Endothelial cell of umbilical vein (primary cell): Measurements from ENCODE around the gene TEX22. TPM values are rescaled to one million over a fixed set of nuclear protein-coding genes. Genes with fewer than 3 reads are reported as not detected.

Source experiments
- BruUV-seq: library from RNA; stranded (reverse); fragments of 400-500 nt; replicated peaks from 2 replicates; lab custom pipeline; 2021; lab: Mats Ljungman, UMichigan
- CTCF ChIA-PET: fragments of 300-600, 350-600 bp; sonication (Branson Sonifier 250); formaldehyde crosslinking; loops from one replicate; lab custom pipeline; 2021; ENCODE audit warnings: antibody characterized with exemption, inconsistent platforms; lab: Charles Lee
- POLR2A ChIA-PET: fragments of 300-600, 350-600 bp; sonication (Branson Sonifier 250); formaldehyde crosslinking; loops from one replicate; lab custom pipeline; 2021; ENCODE audit warnings: antibody characterized with exemption, inconsistent platforms; lab: Charles Lee
- DNase-seq: peaks from one replicate; pipeline ENCODE4 v3.0.0-alpha.2; 2011; ENCODE audit warnings: low read depth, low spot score
- FAIRE-seq: peaks from 2 replicates; lab custom pipeline; 2011; peaks lifted over from hg19 to GRCh38; lab: Jason Lieb, UNC
- H2AFZ ChIP-seq: 2 replicates; pipeline ENCODE4 v1.6.0; 2012; ENCODE audit warnings: low read depth, low read length, control low read depth, inconsistent platforms
- H3K27ac ChIP-seq: 2 replicates; pipeline ENCODE4 v1.5.1; 2011; ENCODE audit warnings: low read depth, mild to moderate bottlenecking, control low read depth, low read length, moderate library complexity; ENCODE audit not compliant: insufficient read depth
- H3K27me3 ChIP-seq, 2 experiments: 2 replicates each; pipeline versions ENCODE4 v1.6.0 to v1.6.1; 2011; ENCODE audit warnings: low read length in 2 of 2, mixed read lengths in 1 of 2; ENCODE audit not compliant: control insufficient read depth in 2 of 2, insufficient read depth in 2 of 2
- H3K36me3 ChIP-seq, 2 experiments: 2 replicates in 1 of 2; 3 replicates in 1 of 2; pipeline ENCODE4 v1.5.1; 2011; ENCODE audit warnings: low read length in 2 of 2, mild to moderate bottlenecking in 1 of 2, moderate library complexity in 1 of 2; ENCODE audit not compliant: control insufficient read depth in 2 of 2, insufficient read depth in 2 of 2; ENCODE audit errors: extremely low read depth in 1 of 2
- H3K4me1 ChIP-seq: 3 replicates; pipeline ENCODE4 v1.5.1; 2011; ENCODE audit warnings: mild to moderate bottlenecking, low read length; ENCODE audit not compliant: control insufficient read depth, insufficient read depth; ENCODE audit errors: extremely low read depth
- H3K4me2 ChIP-seq: 2 replicates; pipeline ENCODE4 v1.6.1; 2011; ENCODE audit warnings: low read length, control low read depth, mixed read lengths; ENCODE audit not compliant: insufficient read depth
- H3K4me3 ChIP-seq, 3 experiments: fragments of 200-600 bp in 1 of 3; sonication (generic), shearing (Covaris generic) in 1 of 3; replicated peaks in 1 of 3; 2 replicates each; pipeline ENCODE4 v1.5.1; 2011 to 2016; ENCODE audit warnings: control low read depth in 3 of 3, low read length in 3 of 3, mild to moderate bottlenecking in 2 of 3, inconsistent platforms in 1 of 3, low read depth in 1 of 3, moderate library complexity in 1 of 3; ENCODE audit not compliant: insufficient read depth in 1 of 3
- H3K79me2 ChIP-seq: 2 replicates; pipeline ENCODE4 v1.6.0; 2012; ENCODE audit warnings: low read length, inconsistent platforms; ENCODE audit not compliant: control insufficient read depth, insufficient read depth
- H3K9ac ChIP-seq: replicated peaks from 2 replicates; pipeline ENCODE3; 2011; ENCODE audit warnings: low read length, control low read depth; ENCODE audit not compliant: insufficient read depth; ENCODE audit errors: extremely low read depth
- H3K9me1 ChIP-seq: replicated peaks from 3 replicates; pipeline ENCODE4 v1.6.0; 2011; ENCODE audit warnings: mild to moderate bottlenecking, low read length; ENCODE audit not compliant: control insufficient read depth, insufficient read depth; ENCODE audit errors: extremely low read depth
- H3K9me3 ChIP-seq: replicated peaks from 2 replicates; pipeline ENCODE4 v1.5.1; 2012; ENCODE audit warnings: low read length, inconsistent platforms; ENCODE audit not compliant: control insufficient read depth, insufficient read depth
- H4K20me1 ChIP-seq: replicated peaks from 2 replicates; pipeline ENCODE3; 2011; ENCODE audit warnings: mild to moderate bottlenecking, low read length; ENCODE audit not compliant: control insufficient read depth, insufficient read depth; ENCODE audit errors: extremely low read depth
- EZH2 ChIP-seq: IDR thresholded peaks from 2 replicates; pipeline ENCODE4 v1.6.1; 2012; ENCODE audit warnings: borderline replicate concordance, low read depth, mild to moderate bottlenecking, moderate library complexity, low read length, inconsistent platforms; ENCODE audit not compliant: severe bottlenecking
- FOS ChIP-seq: IDR thresholded peaks from 2 replicates; pipeline ENCODE4 v1.6.1; 2011; ENCODE audit warnings: mild to moderate bottlenecking, low read length, moderate library complexity, borderline replicate concordance; ENCODE audit not compliant: insufficient read depth
- GATA2 ChIP-seq: IDR thresholded peaks from 2 replicates; pipeline ENCODE4 v1.7.0; 2011; ENCODE audit warnings: low read depth, mild to moderate bottlenecking, moderate library complexity, mixed read lengths, low read length; ENCODE audit not compliant: insufficient read length, insufficient read depth
- JUN ChIP-seq: IDR thresholded peaks from 2 replicates; pipeline ENCODE4 v1.6.1; 2011; ENCODE audit warnings: borderline replicate concordance, low read depth; ENCODE audit not compliant: insufficient read length, insufficient read depth
- MYC ChIP-seq: IDR thresholded peaks from one replicate; pipeline ENCODE4 v1.6.1; 2011; ENCODE audit warnings: mild to moderate bottlenecking, low read depth, low read length
- POLR2A ChIP-seq: IDR thresholded peaks from 2 replicates; pipeline ENCODE4 v1.6.1; 2012; ENCODE audit warnings: low read depth, mild to moderate bottlenecking, control low read depth, low read length
- POLR2AphosphoS5 ChIP-seq: IDR thresholded peaks from 2 replicates; pipeline ENCODE4 v1.6.1; 2012; ENCODE audit warnings: low read depth, mild to moderate bottlenecking, control low read depth, low read length, moderate library complexity; ENCODE audit not compliant: insufficient read depth
- dilution Hi-C: fragments of 300-500 bp; cut with MboI; formaldehyde crosslinking; loops from one replicate; pipeline ENCODE4 v1.15.0; 2019; ENCODE audit warnings: low sequenced_read_pairs; ENCODE audit not compliant: extremely low pct_ligation_motif_present
- intact Hi-C: fragments of 100-400 bp; cut with micrococcal nuclease; formaldehyde crosslinking; loops from one replicate; pipeline ENCODE4 v1.10.0; 2022
- polyA plus RNA-seq, 4 experiments: library from polyadenylated mRNA; depleted of rRNA in 3 of 4; stranded (reverse) in 3 of 4; unstranded in 1 of 4; fragments of >200 nt; gene quantifications; 2 replicates each; pipeline versions ENCODE4 v1.2.1 to v1.2.3, GENCODE V29; 2011 to 2012; ENCODE audit warnings: missing spikeins in 1 of 4
- total RNA-seq: library from RNA; stranded (reverse); gene quantifications from 2 replicates; pipeline ENCODE4 v1.2.3, GENCODE V29; 2021
- TF ChIP-seq, protein P1 (sequence below), 2 donors: IDR thresholded peaks; 1 replicate in 1 of 2; 2 replicates in 1 of 2; pipeline ENCODE4 v1.5.1; 2011; ENCODE audit warnings: low read length in 2 of 2, mild to moderate bottlenecking in 2 of 2, moderate library complexity in 2 of 2, control low read depth in 1 of 2, inconsistent platforms in 1 of 2, low read depth in 1 of 2; ENCODE audit not compliant: insufficient read depth in 1 of 2; ENCODE audit errors: extremely low read depth in 1 of 2
- TF ChIP-seq, protein P2 (sequence below): IDR thresholded peaks from 2 replicates; pipeline ENCODE4 v1.6.1; 2011; ENCODE audit not compliant: insufficient read depth, insufficient read length

TEX22 gene
- total and polyA plus RNA-seq, 2 donors (not counting 3 experiments of a cell fraction or from before 2014, with no cell fraction given) = 0.06 to 1.1 TPM

DNA sequence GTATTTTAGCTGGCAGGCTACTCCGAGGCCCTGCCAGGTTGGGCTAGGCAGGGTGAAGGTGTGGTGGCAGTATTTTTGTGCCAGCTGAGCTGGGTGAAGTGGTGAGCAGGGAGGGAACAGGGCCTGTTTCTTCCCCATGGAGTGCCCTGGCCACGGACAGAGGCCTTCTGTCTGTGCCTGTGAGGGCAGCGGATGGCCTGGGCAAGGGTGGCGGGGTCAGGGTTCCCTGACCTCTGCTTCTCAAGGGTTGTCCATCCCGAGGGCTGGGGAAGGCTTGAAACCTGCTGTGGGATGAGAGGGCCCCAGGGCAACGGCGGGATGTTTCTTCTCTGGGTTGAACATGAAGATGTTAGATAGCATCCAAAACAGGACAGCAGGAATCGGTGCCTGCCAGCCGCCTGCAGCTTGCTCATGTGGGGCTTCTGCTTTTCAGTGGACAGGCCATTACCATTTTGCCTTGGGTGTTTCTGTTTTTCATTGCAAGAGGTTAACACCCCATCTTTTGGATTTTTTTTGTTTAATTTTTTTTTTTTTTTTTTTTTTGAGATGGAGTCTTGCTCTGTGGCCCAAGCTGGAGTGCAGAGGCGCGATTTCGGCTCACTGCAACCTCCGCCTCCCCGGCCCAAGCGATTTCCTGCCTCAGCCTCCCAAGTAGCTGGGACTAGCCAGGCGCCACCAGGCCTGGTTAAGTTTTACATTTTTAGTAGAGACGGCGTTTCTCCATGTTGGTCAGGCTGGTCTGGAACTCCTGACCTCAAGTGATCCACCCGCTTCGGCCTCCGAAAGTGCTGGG, 24.6 kb downstream of the TEX22 start:
- no peaks in the 10 kb centered on the region for H3K27me3 ChIP-seq
- H3K9me1 ChIP-seq = no peaks in the 10 kb centered on the region
- H2AFZ ChIP-seq = no peak overlapping the region
- TF ChIP-seq, protein P1, sequence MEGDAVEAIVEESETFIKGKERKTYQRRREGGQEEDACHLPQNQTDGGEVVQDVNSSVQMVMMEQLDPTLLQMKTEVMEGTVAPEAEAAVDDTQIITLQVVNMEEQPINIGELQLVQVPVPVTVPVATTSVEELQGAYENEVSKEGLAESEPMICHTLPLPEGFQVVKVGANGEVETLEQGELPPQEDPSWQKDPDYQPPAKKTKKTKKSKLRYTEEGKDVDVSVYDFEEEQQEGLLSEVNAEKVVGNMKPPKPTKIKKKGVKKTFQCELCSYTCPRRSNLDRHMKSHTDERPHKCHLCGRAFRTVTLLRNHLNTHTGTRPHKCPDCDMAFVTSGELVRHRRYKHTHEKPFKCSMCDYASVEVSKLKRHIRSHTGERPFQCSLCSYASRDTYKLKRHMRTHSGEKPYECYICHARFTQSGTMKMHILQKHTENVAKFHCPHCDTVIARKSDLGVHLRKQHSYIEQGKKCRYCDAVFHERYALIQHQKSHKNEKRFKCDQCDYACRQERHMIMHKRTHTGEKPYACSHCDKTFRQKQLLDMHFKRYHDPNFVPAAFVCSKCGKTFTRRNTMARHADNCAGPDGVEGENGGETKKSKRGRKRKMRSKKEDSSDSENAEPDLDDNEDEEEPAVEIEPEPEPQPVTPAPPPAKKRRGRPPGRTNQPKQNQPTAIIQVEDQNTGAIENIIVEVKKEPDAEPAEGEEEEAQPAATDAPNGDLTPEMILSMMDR (IDR thresholded peaks at IDR 0.05; ENCODE audit: extremely low read depth in 1 of 2, insufficient read depth in 1 of 2, low read depth in 1 of 2, low read length in 2 of 2) = no peak
- TF ChIP-seq MYC = no peak
- no peak for TF ChIP-seq EZH2
- no peak for TF ChIP-seq POLR2A
- TF ChIP-seq, protein P2, sequence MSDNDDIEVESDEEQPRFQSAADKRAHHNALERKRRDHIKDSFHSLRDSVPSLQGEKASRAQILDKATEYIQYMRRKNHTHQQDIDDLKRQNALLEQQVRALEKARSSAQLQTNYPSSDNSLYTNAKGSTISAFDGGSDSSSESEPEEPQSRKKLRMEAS = no peak
- TF ChIP-seq FOS = no peak
- TF ChIP-seq GATA2 = no peak
- no peak for TF ChIP-seq JUN
- no peak for TF ChIP-seq POLR2AphosphoS5
- intact Hi-C loops (no loop called here), dilution Hi-C loops (no loop called here)
- ChIA-PET POLR2A (no interaction called here), CTCF (no interaction called here)
- no peaks in the 10 kb centered on the region for H4K20me1 ChIP-seq
- no peak overlapping the region for H3K4me2 ChIP-seq
- no peak overlapping the region for H3K4me3 ChIP-seq
- FAIRE-seq (no peak), DNase-seq (no peak)
- H3K79me2 ChIP-seq = peaks cover 77% of the 10 kb centered on the region
- H3K27ac ChIP-seq = no peak overlapping the region
- H3K36me3 ChIP-seq = peaks cover 0 to 10% of the 10 kb centered on the region in 2 experiments
- no TSS peak for BruUV-seq
- no peak overlapping the region for H3K9ac ChIP-seq
- H3K4me1 ChIP-seq = peaks cover 18% of the 10 kb centered on the region
- no peaks in the 10 kb centered on the region for H3K9me3 ChIP-seq
